ENCODE measurements around the gene PDZRN3. TPM values are rescaled to one million over a fixed set of nuclear protein-coding genes. Genes with fewer than 3 reads are reported as not detected.

Gene PDZRN3
- total RNA-seq, 1 donor from 2014 or later, result 28.7 TPM

DNA sequence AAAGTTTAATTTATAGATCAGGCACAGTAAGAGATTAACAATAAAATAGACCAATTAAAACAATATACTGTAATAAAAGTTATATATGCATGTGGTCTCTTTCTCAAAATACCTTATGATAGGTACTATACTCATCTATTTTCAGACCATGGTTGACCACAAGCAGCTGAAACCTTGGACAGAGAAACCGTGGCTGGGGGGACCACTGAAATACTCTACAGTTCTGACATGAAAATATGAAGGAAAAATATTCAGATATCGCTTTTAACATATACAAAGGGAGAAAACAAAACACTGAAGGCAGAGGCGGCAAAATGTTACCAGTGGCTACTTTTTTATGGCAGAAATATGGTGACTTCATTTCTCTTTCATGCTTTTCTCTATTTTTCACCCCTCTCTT lies 114.0 kb downstream of the PDZRN3 start:
- TF ChIP-seq CTCF (IDR thresholded peaks at IDR 0.05; ENCODE audit: unreplicated experiment), result no peak
- Mint-ChIP-seq H3K4me3 (ENCODE audit: low read depth) (no peak overlapping the region), H3K9me3 (ENCODE audit: low read depth) (peaks cover 3% of the 10 kb centered on the region), H3K27ac (peak overlapping the region; percentile 70), H3K27me3 (no peaks in the 10 kb centered on the region), H3K4me1 (ENCODE audit: low read depth) (peaks cover 55% of the 10 kb centered on the region), H3K36me3 (ENCODE audit: insufficient read depth) (no peaks in the 10 kb centered on the region)
- no peak for DNase-seq (ENCODE audit: low spot score, unreplicated experiment)

GRCh38 chr3:73510334-73510733 lies 114.4 kb downstream of the PDZRN3 start:
- TF ChIP-seq CTCF (IDR thresholded peaks at IDR 0.05; ENCODE audit: unreplicated experiment), result no peak
- Mint-ChIP-seq H3K4me1 (ENCODE audit: low read depth) (peaks cover 54% of the 10 kb centered on the region), H3K36me3 (ENCODE audit: insufficient read depth) (no peaks in the 10 kb centered on the region), H3K4me3 (ENCODE audit: low read depth) (no peak overlapping the region), H3K27me3 (no peaks in the 10 kb centered on the region), H3K9me3 (ENCODE audit: low read depth) (peaks cover under 1% of the 10 kb centered on the region), H3K27ac (peak overlapping the region; percentile 50)
- no peak for DNase-seq (ENCODE audit: low spot score, unreplicated experiment)

GRCh38 chr3:73509816-73510215 lies 114.9 kb downstream of the PDZRN3 start:
- no peak for TF ChIP-seq CTCF (IDR thresholded peaks at IDR 0.05; ENCODE audit: unreplicated experiment)
- DNase-seq (ENCODE audit: low spot score, unreplicated experiment), result no peak
- H3K9me3 Mint-ChIP-seq (ENCODE audit: low read depth), result no peaks in the 10 kb centered on the region
- no peaks in the 10 kb centered on the region for H3K36me3 Mint-ChIP-seq (ENCODE audit: insufficient read depth)
- H3K27me3 Mint-ChIP-seq, result no peaks in the 10 kb centered on the region
- no peak overlapping the region for H3K27ac Mint-ChIP-seq
- H3K4me1 Mint-ChIP-seq (ENCODE audit: low read depth), result peaks cover 56% of the 10 kb centered on the region
- no peak overlapping the region for H3K4me3 Mint-ChIP-seq (ENCODE audit: low read depth)

DNA sequence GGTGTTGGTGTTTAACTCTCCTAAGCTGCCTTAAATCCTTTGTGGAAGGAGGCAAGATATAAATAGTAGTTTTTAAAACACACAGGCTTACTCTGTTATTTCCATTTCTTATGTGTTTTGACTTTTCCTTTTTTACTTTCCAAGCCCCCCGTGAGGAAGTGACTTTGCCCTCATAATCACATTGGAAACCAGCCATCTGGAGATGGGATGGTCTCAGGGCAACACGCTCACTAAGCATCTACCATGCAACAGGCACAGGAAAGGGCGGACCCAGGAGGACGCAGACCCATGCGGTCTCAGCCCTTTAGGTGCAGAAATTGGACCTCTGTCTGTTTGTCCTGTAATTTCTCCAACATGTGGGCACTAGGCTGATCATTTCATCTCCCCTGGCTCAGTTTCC lies 115.7 kb downstream of the PDZRN3 start:
- no peak for TF ChIP-seq CTCF (IDR thresholded peaks at IDR 0.05; ENCODE audit: unreplicated experiment)
- DNase-seq (ENCODE audit: low spot score, unreplicated experiment), result no peak
- H3K9me3 Mint-ChIP-seq (ENCODE audit: low read depth), result no peaks in the 10 kb centered on the region
- no peak overlapping the region for H3K27ac Mint-ChIP-seq
- H3K4me3 Mint-ChIP-seq (ENCODE audit: low read depth), result no peak overlapping the region
- peaks cover 58% of the 10 kb centered on the region for H3K4me1 Mint-ChIP-seq (ENCODE audit: low read depth)
- H3K36me3 Mint-ChIP-seq (ENCODE audit: insufficient read depth), result no peaks in the 10 kb centered on the region
- H3K27me3 Mint-ChIP-seq, result no peaks in the 10 kb centered on the region

- H3K9me3 Mint-ChIP-seq (ENCODE audit: low read depth), result no peaks in the 10 kb centered on the region
- TF ChIP-seq CTCF (IDR thresholded peaks at IDR 0.05; ENCODE audit: unreplicated experiment), result peak; percentile 76
- no peak overlapping the region for H3K27ac Mint-ChIP-seq
- no peaks in the 10 kb centered on the region for H3K36me3 Mint-ChIP-seq (ENCODE audit: insufficient read depth)
- no peak overlapping the region for H3K4me3 Mint-ChIP-seq (ENCODE audit: low read depth)
- no peak for DNase-seq (ENCODE audit: low spot score, unreplicated experiment)
- H3K4me1 Mint-ChIP-seq (ENCODE audit: low read depth), result peaks cover 57% of the 10 kb centered on the region
- no peaks in the 10 kb centered on the region for H3K27me3 Mint-ChIP-seq
Measured at GRCh38 chr3:73508330-73508954, 116.3 kb downstream of the PDZRN3 start.

Data from progenitor cell of endocrine pancreas (in vitro differentiated cells).